Mesenchymal stem cell (in vitro differentiated cells and primary cell): ENCODE results near the gene MOCS2.
A peak's percentile ranks its signal among the peaks of the same experiment; 100 is the strongest.

Experiments used
- DNase-seq: peaks from one replicate; pipeline ENCODE4 v3.0.0-alpha.2; 2013
- H2AFZ ChIP-seq: one replicate; pipeline ENCODE4 v1.6.1; 2013; ENCODE audit warnings: low read depth, mild to moderate bottlenecking, control low read depth, inconsistent platforms, low read length, moderate library complexity
- H2AK5ac ChIP-seq: 2 replicates; pipeline ENCODE4 v1.6.1; 2013; ENCODE audit warnings: low read length, moderate library complexity, mild to moderate bottlenecking, inconsistent platforms; ENCODE audit not compliant: severe bottlenecking
- H2BK120ac ChIP-seq: one replicate; pipeline ENCODE4 v1.6.1; 2013; ENCODE audit warnings: low read depth, mild to moderate bottlenecking, inconsistent platforms, low read length, moderate library complexity
- H2BK12ac ChIP-seq, 2 experiments: one replicate each; pipeline ENCODE4 v1.6.1; 2013; ENCODE audit warnings: inconsistent platforms in 2 of 2, low read length in 2 of 2, mild to moderate bottlenecking in 2 of 2, moderate library complexity in 2 of 2, control low read depth in 1 of 2
- H2BK15ac ChIP-seq: one replicate; pipeline ENCODE4 v1.6.1; 2013; ENCODE audit warnings: mild to moderate bottlenecking, low read depth, inconsistent platforms; ENCODE audit not compliant: poor library complexity, severe bottlenecking
- H2BK5ac ChIP-seq: 2 replicates; pipeline ENCODE4 v1.6.1; 2013; ENCODE audit warnings: low read depth, mild to moderate bottlenecking, low read length, control low read depth, inconsistent platforms; ENCODE audit not compliant: poor library complexity, severe bottlenecking
- H3K14ac ChIP-seq, 2 experiments: one replicate each; pipeline ENCODE4 v1.6.1; 2013; ENCODE audit warnings: inconsistent platforms in 2 of 2, low read length in 2 of 2, control low read depth in 1 of 2, mild to moderate bottlenecking in 1 of 2, moderate library complexity in 1 of 2
- H3K18ac ChIP-seq, 2 experiments: one replicate each; pipeline ENCODE4 v1.6.1; 2013; ENCODE audit warnings: inconsistent platforms in 2 of 2, low read length in 2 of 2, control low read depth in 1 of 2, low read depth in 1 of 2, mild to moderate bottlenecking in 1 of 2
- H3K23ac ChIP-seq, 2 experiments: one replicate each; pipeline ENCODE4 v1.6.1; 2013; ENCODE audit warnings: inconsistent platforms in 2 of 2, low read length in 2 of 2, mild to moderate bottlenecking in 2 of 2, moderate library complexity in 2 of 2, control low read depth in 1 of 2
- H3K27ac ChIP-seq: 2 replicates; pipeline ENCODE4 v1.5.1; 2013; ENCODE audit warnings: mild to moderate bottlenecking, moderate library complexity, low read length, control low read depth, inconsistent platforms; ENCODE audit not compliant: poor library complexity, severe bottlenecking
- H3K27me3 ChIP-seq, 2 experiments: 2 replicates each; pipeline versions ENCODE4 v1.6.1 to v1.7.0; 2013; ENCODE audit warnings: low read length in 2 of 2, mild to moderate bottlenecking in 2 of 2, moderate library complexity in 2 of 2, control low read depth in 1 of 2, inconsistent platforms in 1 of 2; ENCODE audit not compliant: control insufficient read depth in 1 of 2, insufficient read depth in 1 of 2
- H3K36me3 ChIP-seq, 2 experiments: 2 replicates each; pipeline versions ENCODE4 v1.6.1 to v1.7.0; 2013; ENCODE audit warnings: low read length in 2 of 2, control low read depth in 1 of 2, inconsistent platforms in 1 of 2, low read depth in 1 of 2, mild to moderate bottlenecking in 1 of 2; ENCODE audit not compliant: insufficient read depth in 2 of 2, control insufficient read depth in 1 of 2
- H3K4ac ChIP-seq, 2 experiments: one replicate each; pipeline ENCODE4 v1.6.1; 2013; ENCODE audit warnings: inconsistent platforms in 2 of 2, low read length in 2 of 2, mild to moderate bottlenecking in 2 of 2, moderate library complexity in 2 of 2, control low read depth in 1 of 2, low read depth in 1 of 2
- H3K4me1 ChIP-seq: 2 replicates; pipeline ENCODE4 v1.6.1; 2013; ENCODE audit warnings: low read depth, low read length, control low read depth; ENCODE audit not compliant: control insufficient read depth, insufficient read depth
- H3K4me2 ChIP-seq: 2 replicates; pipeline ENCODE4 v1.6.1; 2013; ENCODE audit warnings: low read length, mild to moderate bottlenecking, inconsistent platforms; ENCODE audit not compliant: poor library complexity, severe bottlenecking
- H3K4me3 ChIP-seq, 2 experiments: 2 replicates each; pipeline versions ENCODE4 v1.5.1 to v1.7.0; 2013; ENCODE audit warnings: low read length in 2 of 2, mild to moderate bottlenecking in 2 of 2, control low read depth in 1 of 2, low read depth in 1 of 2; ENCODE audit not compliant: insufficient read depth in 1 of 2
- H3K79me1 ChIP-seq: replicated peaks from 2 replicates; pipeline ENCODE4 v1.6.1; 2013; ENCODE audit warnings: mild to moderate bottlenecking, control low read depth, low read length, inconsistent platforms; ENCODE audit not compliant: poor library complexity, severe bottlenecking
- H3K9ac ChIP-seq: 2 replicates; pipeline ENCODE4 v1.7.0; 2013; ENCODE audit warnings: mild to moderate bottlenecking, low read length, moderate library complexity
- H3K9me3 ChIP-seq: 2 replicates; pipeline ENCODE4 v1.7.0; 2013; ENCODE audit warnings: mild to moderate bottlenecking, low read length; ENCODE audit not compliant: control insufficient read depth
- H4K8ac ChIP-seq: one replicate; pipeline ENCODE4 v1.6.1; 2013; ENCODE audit warnings: inconsistent platforms, mild to moderate bottlenecking, low read length, moderate library complexity
- H4K91ac ChIP-seq: one replicate; pipeline ENCODE4 v1.6.1; 2013; ENCODE audit warnings: mild to moderate bottlenecking, low read length, inconsistent platforms
- WGBS: methylation state at CpG from one replicate; pipeline ENCODE4 v1.1.7; 2013; ENCODE audit warnings: mixed read lengths; 5-methylcytosine and 5-hydroxymethylcytosine counted together

MOCS2 gene

DNA sequence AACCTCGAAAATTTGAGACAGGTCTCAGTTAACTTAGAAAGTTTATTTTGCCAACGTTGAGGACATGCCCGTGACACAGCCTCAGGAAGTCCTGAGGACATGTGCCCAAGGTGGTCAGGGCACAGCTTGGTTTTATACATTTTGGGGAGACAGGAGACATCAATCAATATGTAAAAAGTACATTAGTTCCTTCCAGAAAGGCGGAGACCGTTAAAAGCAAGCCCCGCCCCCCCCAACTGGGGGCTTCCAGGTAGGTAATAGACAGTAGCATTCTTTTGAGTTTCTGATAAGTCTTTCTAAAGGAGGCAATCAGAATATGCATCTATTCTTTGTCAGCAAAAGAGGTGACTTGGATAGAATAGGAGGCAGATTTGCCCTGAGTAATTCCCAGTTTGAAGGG, 599 bp upstream of the MOCS2 start:
- no peak overlapping the region for H2BK15ac ChIP-seq
- H3K79me1 ChIP-seq, result peaks cover 8% of the 10 kb centered on the region
- peak overlapping the region; percentile 56 to 88 for H3K18ac ChIP-seq
- peak overlapping the region; percentile 88 to 98 for H3K4me3 ChIP-seq
- no peak overlapping the region for H3K23ac ChIP-seq
- H4K91ac ChIP-seq, result no peak overlapping the region
- no peak for DNase-seq
- H3K27me3 ChIP-seq, result no peaks in the 10 kb centered on the region
- no peaks in the 10 kb centered on the region for H3K9me3 ChIP-seq
- H3K9ac ChIP-seq, result peak overlapping the region; percentile 87
- no peaks in the 10 kb centered on the region for H3K4me1 ChIP-seq
- H2AK5ac ChIP-seq, result no peak overlapping the region
- H2BK12ac ChIP-seq, result no peak overlapping the region
- peaks cover 0 to 25% of the 10 kb centered on the region in 2 experiments for H3K36me3 ChIP-seq
- H4K8ac ChIP-seq, result no peak overlapping the region
- H3K4ac ChIP-seq, result peak overlapping the region; percentile 1 to 2
- H3K4me2 ChIP-seq, result peak overlapping the region; percentile 47
- H2AFZ ChIP-seq, result peak overlapping the region; percentile 51
- no peak overlapping the region for H3K27ac ChIP-seq
- 19% methylated on average over 6 of the region's 6 CpGs for WGBS
- no peak overlapping the region for H2BK120ac ChIP-seq
- H3K14ac ChIP-seq, result no peak overlapping the region
- no peak overlapping the region for H2BK5ac ChIP-seq

DNA sequence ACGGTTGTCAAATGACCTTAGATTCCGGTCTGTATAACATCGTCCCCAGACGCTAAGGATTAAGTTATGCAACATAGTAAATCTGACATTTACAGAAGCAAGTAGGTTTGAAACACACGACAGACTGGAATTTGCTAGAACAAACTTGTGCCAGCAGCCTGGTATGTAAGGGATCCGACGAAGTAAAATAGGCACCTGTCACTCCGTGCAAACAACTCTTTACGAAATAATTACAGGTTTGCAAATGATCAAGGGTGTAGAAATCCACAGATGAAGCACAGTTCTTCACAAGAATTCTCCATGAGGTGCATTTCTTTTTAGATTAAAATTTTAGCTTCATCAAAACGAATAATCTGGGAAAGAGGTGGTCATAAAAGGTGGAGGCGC, 508 bp downstream of the MOCS2 start:
- no peaks in the 10 kb centered on the region for H3K4me1 ChIP-seq
- peaks cover 0 to 27% of the 10 kb centered on the region in 2 experiments for H3K36me3 ChIP-seq
- no peak overlapping the region for H2BK5ac ChIP-seq
- H3K23ac ChIP-seq, result no peak overlapping the region
- H2AFZ ChIP-seq, result no peak overlapping the region
- H4K91ac ChIP-seq, result no peak overlapping the region
- H3K4me2 ChIP-seq, result peak overlapping the region; percentile 90
- no peak overlapping the region for H3K14ac ChIP-seq
- peak overlapping the region; percentile 88 to 98 for H3K4me3 ChIP-seq
- peaks cover 9% of the 10 kb centered on the region for H3K79me1 ChIP-seq
- H4K8ac ChIP-seq, result no peak overlapping the region
- no peak overlapping the region for H3K4ac ChIP-seq
- H3K27me3 ChIP-seq, result no peaks in the 10 kb centered on the region
- 7% methylated on average over 8 of the region's 11 CpGs for WGBS
- H2BK120ac ChIP-seq, result no peak overlapping the region
- no peak overlapping the region for H3K27ac ChIP-seq
- H2BK12ac ChIP-seq, result no peak overlapping the region
- peak; percentile 44 for DNase-seq
- peak overlapping the region; percentile 87 for H3K9ac ChIP-seq
- no peak overlapping the region for H2BK15ac ChIP-seq
- H3K9me3 ChIP-seq, result no peaks in the 10 kb centered on the region
- H2AK5ac ChIP-seq, result no peak overlapping the region
- no peak overlapping the region for H3K18ac ChIP-seq

GRCh38 chr5:53105611-53106300, 3.8 kb downstream of the MOCS2 start:
- H3K9ac ChIP-seq, result no peak overlapping the region
- no peaks in the 10 kb centered on the region for H3K9me3 ChIP-seq
- no peak overlapping the region for H3K27ac ChIP-seq
- H2AK5ac ChIP-seq, result no peak overlapping the region
- H3K4me3 ChIP-seq, result no peak overlapping the region
- H2BK120ac ChIP-seq, result no peak overlapping the region
- H3K79me1 ChIP-seq, result peaks cover 15% of the 10 kb centered on the region
- DNase-seq, result no peak
- H3K18ac ChIP-seq, result no peak overlapping the region
- no peak overlapping the region for H3K23ac ChIP-seq
- H2BK12ac ChIP-seq, result no peak overlapping the region
- H3K4me1 ChIP-seq, result no peaks in the 10 kb centered on the region
- 80% methylated on average over 1 of the region's 5 CpGs for WGBS
- H3K14ac ChIP-seq, result no peak overlapping the region
- no peak overlapping the region for H4K91ac ChIP-seq
- no peak overlapping the region for H3K4me2 ChIP-seq
- H4K8ac ChIP-seq, result no peak overlapping the region
- no peak overlapping the region for H2BK15ac ChIP-seq
- no peak overlapping the region for H3K4ac ChIP-seq
- no peaks in the 10 kb centered on the region for H3K27me3 ChIP-seq
- no peak overlapping the region for H2AFZ ChIP-seq
- H3K36me3 ChIP-seq, result peaks cover 0 to 53% of the 10 kb centered on the region in 2 experiments
- H2BK5ac ChIP-seq, result no peak overlapping the region

GRCh38 chr5:53100606-53101005, 9.0 kb downstream of the MOCS2 start:
- peaks cover 4 to 78% of the 10 kb centered on the region in 2 experiments for H3K36me3 ChIP-seq
- H3K9ac ChIP-seq, result no peak overlapping the region
- no peak overlapping the region for H3K14ac ChIP-seq
- H3K4me3 ChIP-seq, result no peak overlapping the region
- H3K27ac ChIP-seq, result peak overlapping the region; percentile 88
- no peak overlapping the region for H2AFZ ChIP-seq
- no CpG with 5 or more reads among the region's 2 CpGs for WGBS
- peaks cover 11% of the 10 kb centered on the region for H3K79me1 ChIP-seq
- H2BK15ac ChIP-seq, result no peak overlapping the region
- no peak overlapping the region for H3K4me2 ChIP-seq
- no peak overlapping the region for H2BK12ac ChIP-seq
- no peak overlapping the region for H3K4ac ChIP-seq
- H3K9me3 ChIP-seq, result no peaks in the 10 kb centered on the region
- H2AK5ac ChIP-seq, result no peak overlapping the region
- H3K4me1 ChIP-seq, result peaks cover 4% of the 10 kb centered on the region
- H3K18ac ChIP-seq, result no peak overlapping the region
- no peaks in the 10 kb centered on the region for H3K27me3 ChIP-seq
- DNase-seq, result no peak
- no peak overlapping the region for H2BK5ac ChIP-seq
- H4K8ac ChIP-seq, result no peak overlapping the region
- no peak overlapping the region for H2BK120ac ChIP-seq
- no peak overlapping the region for H4K91ac ChIP-seq
- no peak overlapping the region for H3K23ac ChIP-seq
